ENCODE data around the gene BABAM2. TPM values are rescaled to one million over a fixed set of nuclear protein-coding genes. Genes with fewer than 3 reads are reported as not detected.

Gene BABAM2
- total and polyA plus RNA-seq, 9 of the 15 experiments (the other 6 are each of a cell fraction or from before 2014, with no cell fraction given): 10.9 to 37.4 (median 25.6) TPM

DNA sequence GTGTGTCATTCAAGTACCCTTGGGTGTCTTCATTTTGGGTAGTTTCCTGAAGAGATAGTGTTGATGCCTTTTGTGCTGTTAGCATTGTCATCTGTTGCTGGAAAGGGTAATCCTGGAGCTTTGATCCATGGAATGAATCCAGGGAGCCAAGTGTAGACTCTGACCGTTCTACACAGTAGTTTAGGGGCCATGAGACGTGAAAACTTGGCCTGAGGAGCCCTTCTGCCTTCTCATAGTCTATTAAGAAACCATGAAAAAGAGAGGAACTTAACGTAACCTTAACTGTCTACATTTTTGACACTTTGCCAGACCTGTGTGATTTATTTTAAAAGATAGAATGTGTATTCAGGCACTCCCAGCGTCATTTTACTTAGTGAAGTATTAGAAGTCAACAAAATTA, 194.0 kb downstream of the BABAM2 start:
- Histone ChIP-seq H3K36me3 (ENCODE audit: control insufficient read depth, insufficient read depth, low read length) (no peaks in the 10 kb centered on the region), H2AFZ (ENCODE audit: low read depth, low read length) (no peak overlapping the region), H3K9ac (ENCODE audit: insufficient read depth in 1 of 2, low read depth in 2 of 2, low read length in 2 of 2) (no peak overlapping the region), H3K9me1 (ENCODE audit: control insufficient read depth, insufficient read depth, low read length) (no peaks in the 10 kb centered on the region), H3K9me3 (replicated peaks; ENCODE audit: control insufficient read depth, insufficient read depth, low read depth, low read length) (no peaks in the 10 kb centered on the region), H3K27me3 (ENCODE audit: control insufficient read depth in 2 of 2, insufficient read depth in 2 of 2, low read length in 2 of 2) (no peaks in the 10 kb centered on the region), H3K79me2 (ENCODE audit: control insufficient read depth, insufficient read depth, low read length) (no peaks in the 10 kb centered on the region), H3K4me1 (replicated peaks in 1 of 2; ENCODE audit: control insufficient read depth in 2 of 2, insufficient read depth in 2 of 2, low read length in 2 of 2) (no peaks in the 10 kb centered on the region), H3K4me2 (ENCODE audit: insufficient read depth, low read length) (no peak overlapping the region), H4K20me1 (replicated peaks; ENCODE audit: control insufficient read depth, insufficient read depth, low read length) (0 out of 2 replicates have a peak, but pooled peaks cover 6% of the 10 kb centered on the region), H3K4me3 (no peak overlapping the region), H3K27ac (ENCODE audit: extremely low read depth, low read depth, low read length) (no peak overlapping the region)
- CTCF ChIA-PET (ENCODE audit: low intra/inter-chr PET ratio): no interaction called here
- no TSS peak for BruUV-seq (replicated peaks)
- POLR2A ChIA-PET: no interaction called here
- 0% methylated on average over 4 of the region's 4 CpGs for WGBS (ENCODE audit: insufficient coverage, low coverage, missing lambda C conversion rate)
- ATAC-seq (no peak), DNase-seq (ENCODE audit: extremely low read depth in 1 of 4, low spot score in 3 of 4) (no peak), FAIRE-seq (no peak)
- TF ChIP-seq DACH1 (IDR thresholded peaks at IDR 0.05; ENCODE audit: partially characterized antibody) (no peak), MEIS2 (IDR thresholded peaks at IDR 0.05; ENCODE audit: partially characterized antibody) (peak; percentile 41)
- in situ Hi-C loops (cut with MboI): no loop called here
- intact Hi-C loops (cut with micrococcal nuclease): no loop called here

DNA sequence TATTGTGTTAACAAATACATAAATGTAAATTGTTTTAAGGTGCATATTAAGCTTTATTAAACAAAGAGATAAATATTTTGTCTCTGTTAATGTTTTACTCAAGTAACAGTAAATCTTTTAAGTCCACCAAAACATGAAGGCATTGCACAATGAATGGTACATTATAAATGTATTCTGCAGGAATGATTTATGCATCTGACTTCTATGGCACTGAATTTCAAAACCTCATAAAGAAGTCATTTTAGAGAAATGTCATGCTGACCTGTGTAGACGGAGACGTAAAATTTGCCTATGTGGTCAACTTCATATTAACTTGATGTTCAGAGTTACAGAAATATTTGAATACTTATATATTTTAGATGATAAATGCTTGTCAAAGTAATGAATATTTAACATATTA, 194.7 kb downstream of the BABAM2 start:
- POLR2A ChIA-PET: no interaction called here
- no peak for TF ChIP-seq ZZZ3 (IDR thresholded peaks at IDR 0.05)
- TF ChIP-seq RB1 (IDR thresholded peaks at IDR 0.05; ENCODE audit: low read depth): no peak
- TF ChIP-seq, protein P1, sequence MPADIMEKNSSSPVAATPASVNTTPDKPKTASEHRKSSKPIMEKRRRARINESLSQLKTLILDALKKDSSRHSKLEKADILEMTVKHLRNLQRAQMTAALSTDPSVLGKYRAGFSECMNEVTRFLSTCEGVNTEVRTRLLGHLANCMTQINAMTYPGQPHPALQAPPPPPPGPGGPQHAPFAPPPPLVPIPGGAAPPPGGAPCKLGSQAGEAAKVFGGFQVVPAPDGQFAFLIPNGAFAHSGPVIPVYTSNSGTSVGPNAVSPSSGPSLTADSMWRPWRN (IDR thresholded peaks at IDR 0.05; ENCODE audit: low read depth): no peak
- TF ChIP-seq, protein P2, sequence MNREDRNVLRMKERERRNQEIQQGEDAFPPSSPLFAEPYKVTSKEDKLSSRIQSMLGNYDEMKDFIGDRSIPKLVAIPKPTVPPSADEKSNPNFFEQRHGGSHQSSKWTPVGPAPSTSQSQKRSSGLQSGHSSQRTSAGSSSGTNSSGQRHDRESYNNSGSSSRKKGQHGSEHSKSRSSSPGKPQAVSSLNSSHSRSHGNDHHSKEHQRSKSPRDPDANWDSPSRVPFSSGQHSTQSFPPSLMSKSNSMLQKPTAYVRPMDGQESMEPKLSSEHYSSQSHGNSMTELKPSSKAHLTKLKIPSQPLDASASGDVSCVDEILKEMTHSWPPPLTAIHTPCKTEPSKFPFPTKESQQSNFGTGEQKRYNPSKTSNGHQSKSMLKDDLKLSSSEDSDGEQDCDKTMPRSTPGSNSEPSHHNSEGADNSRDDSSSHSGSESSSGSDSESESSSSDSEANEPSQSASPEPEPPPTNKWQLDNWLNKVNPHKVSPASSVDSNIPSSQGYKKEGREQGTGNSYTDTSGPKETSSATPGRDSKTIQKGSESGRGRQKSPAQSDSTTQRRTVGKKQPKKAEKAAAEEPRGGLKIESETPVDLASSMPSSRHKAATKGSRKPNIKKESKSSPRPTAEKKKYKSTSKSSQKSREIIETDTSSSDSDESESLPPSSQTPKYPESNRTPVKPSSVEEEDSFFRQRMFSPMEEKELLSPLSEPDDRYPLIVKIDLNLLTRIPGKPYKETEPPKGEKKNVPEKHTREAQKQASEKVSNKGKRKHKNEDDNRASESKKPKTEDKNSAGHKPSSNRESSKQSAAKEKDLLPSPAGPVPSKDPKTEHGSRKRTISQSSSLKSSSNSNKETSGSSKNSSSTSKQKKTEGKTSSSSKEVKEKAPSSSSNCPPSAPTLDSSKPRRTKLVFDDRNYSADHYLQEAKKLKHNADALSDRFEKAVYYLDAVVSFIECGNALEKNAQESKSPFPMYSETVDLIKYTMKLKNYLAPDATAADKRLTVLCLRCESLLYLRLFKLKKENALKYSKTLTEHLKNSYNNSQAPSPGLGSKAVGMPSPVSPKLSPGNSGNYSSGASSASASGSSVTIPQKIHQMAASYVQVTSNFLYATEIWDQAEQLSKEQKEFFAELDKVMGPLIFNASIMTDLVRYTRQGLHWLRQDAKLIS (CRISPR knock-in tag; IDR thresholded peaks at IDR 0.05): no peak
- no peak for TF ChIP-seq CEBPG (CRISPR knock-in tag; IDR thresholded peaks at IDR 0.05)
- no peak for TF ChIP-seq CEBPG (tag; conservative IDR thresholded peaks at IDR 0.05 in 1 of 2, IDR thresholded peaks at IDR 0.05 in 1 of 2)
- no peak for TF ChIP-seq KDM1A (IDR thresholded peaks at IDR 0.05)
- TF ChIP-seq, protein P3, sequence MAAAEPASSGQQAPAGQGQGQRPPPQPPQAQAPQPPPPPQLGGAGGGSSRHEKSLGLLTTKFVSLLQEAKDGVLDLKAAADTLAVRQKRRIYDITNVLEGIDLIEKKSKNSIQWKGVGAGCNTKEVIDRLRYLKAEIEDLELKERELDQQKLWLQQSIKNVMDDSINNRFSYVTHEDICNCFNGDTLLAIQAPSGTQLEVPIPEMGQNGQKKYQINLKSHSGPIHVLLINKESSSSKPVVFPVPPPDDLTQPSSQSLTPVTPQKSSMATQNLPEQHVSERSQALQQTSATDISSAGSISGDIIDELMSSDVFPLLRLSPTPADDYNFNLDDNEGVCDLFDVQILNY (CRISPR knock-in tag; IDR thresholded peaks at IDR 0.05): no peak

More for the DNA sequence above, 194.7 kb downstream of the BABAM2 start:
- H3K79me2 ChIP-seq (ENCODE audit: control insufficient read depth, insufficient read depth, low read length): no peaks in the 10 kb centered on the region
- H3K4me2 ChIP-seq (ENCODE audit: insufficient read depth, low read length): no peak overlapping the region
- CTCF ChIA-PET (ENCODE audit: low intra/inter-chr PET ratio): no interaction called here
- DNase-seq (ENCODE audit: extremely low read depth in 1 of 4, low spot score in 3 of 4) (no peak), ATAC-seq (no peak), FAIRE-seq (no peak)
- intact Hi-C loops (cut with micrococcal nuclease) (no loop called here), in situ Hi-C loops (cut with MboI) (no loop called here)
- no peak overlapping the region for H3K4me3 ChIP-seq
- 0 out of 2 replicates have a peak, but pooled peaks cover 6% of the 10 kb centered on the region for H4K20me1 ChIP-seq (replicated peaks; ENCODE audit: control insufficient read depth, insufficient read depth, low read length)
- no peak overlapping the region for H2AFZ ChIP-seq (ENCODE audit: low read depth, low read length)
- no peaks in the 10 kb centered on the region for H3K9me3 ChIP-seq (replicated peaks; ENCODE audit: control insufficient read depth, insufficient read depth, low read depth, low read length)
- no TSS peak for BruUV-seq (replicated peaks)
- no peak overlapping the region for H3K9ac ChIP-seq (ENCODE audit: insufficient read depth in 1 of 2, low read depth in 2 of 2, low read length in 2 of 2)
- H3K36me3 ChIP-seq (ENCODE audit: control insufficient read depth, insufficient read depth, low read length): no peaks in the 10 kb centered on the region
- H3K9me1 ChIP-seq (ENCODE audit: control insufficient read depth, insufficient read depth, low read length): no peaks in the 10 kb centered on the region
- WGBS (ENCODE audit: insufficient coverage, low coverage, missing lambda C conversion rate): 50% methylated on average over 2 of the region's 2 CpGs
- no peaks in the 10 kb centered on the region for H3K27me3 ChIP-seq (ENCODE audit: control insufficient read depth in 2 of 2, insufficient read depth in 2 of 2, low read length in 2 of 2)
- no peaks in the 10 kb centered on the region for H3K4me1 ChIP-seq (replicated peaks in 1 of 2; ENCODE audit: control insufficient read depth in 2 of 2, insufficient read depth in 2 of 2, low read length in 2 of 2)
- no peak overlapping the region for H3K27ac ChIP-seq (ENCODE audit: extremely low read depth, low read depth, low read length)
